Epithelial cell of proximal tubule (primary cell): ENCODE data around the gene BRIX1. TPM values are rescaled to one million over a fixed set of nuclear protein-coding genes. Genes with fewer than 3 reads are reported as not detected.
A peak's percentile ranks its signal among the peaks of the same experiment; 100 is the strongest.

Experiments
- DNase-seq: peaks from one replicate; pipeline ENCODE4 v3.0.0-alpha.2; 2011; ENCODE audit warnings: low read depth
- H3K4me3 ChIP-seq: 2 replicates; pipeline ENCODE4 v1.5.1; 2011; ENCODE audit warnings: low read depth, mild to moderate bottlenecking, low read length
- total RNA-seq: library from RNA; depleted of rRNA; stranded (reverse); fragments of >200 nt; gene quantifications from 2 replicates; pipeline ENCODE4 v1.2.3, GENCODE V29; 2015
- TF ChIP-seq, protein P1 (sequence below): conservative IDR thresholded peaks from 2 replicates; pipeline ENCODE4 v1.5.1; 2012; ENCODE audit warnings: low read depth, mild to moderate bottlenecking, low read length

Gene BRIX1
- total RNA-seq, 1 donor from 2014 or later: 41.5 TPM

DNA sequence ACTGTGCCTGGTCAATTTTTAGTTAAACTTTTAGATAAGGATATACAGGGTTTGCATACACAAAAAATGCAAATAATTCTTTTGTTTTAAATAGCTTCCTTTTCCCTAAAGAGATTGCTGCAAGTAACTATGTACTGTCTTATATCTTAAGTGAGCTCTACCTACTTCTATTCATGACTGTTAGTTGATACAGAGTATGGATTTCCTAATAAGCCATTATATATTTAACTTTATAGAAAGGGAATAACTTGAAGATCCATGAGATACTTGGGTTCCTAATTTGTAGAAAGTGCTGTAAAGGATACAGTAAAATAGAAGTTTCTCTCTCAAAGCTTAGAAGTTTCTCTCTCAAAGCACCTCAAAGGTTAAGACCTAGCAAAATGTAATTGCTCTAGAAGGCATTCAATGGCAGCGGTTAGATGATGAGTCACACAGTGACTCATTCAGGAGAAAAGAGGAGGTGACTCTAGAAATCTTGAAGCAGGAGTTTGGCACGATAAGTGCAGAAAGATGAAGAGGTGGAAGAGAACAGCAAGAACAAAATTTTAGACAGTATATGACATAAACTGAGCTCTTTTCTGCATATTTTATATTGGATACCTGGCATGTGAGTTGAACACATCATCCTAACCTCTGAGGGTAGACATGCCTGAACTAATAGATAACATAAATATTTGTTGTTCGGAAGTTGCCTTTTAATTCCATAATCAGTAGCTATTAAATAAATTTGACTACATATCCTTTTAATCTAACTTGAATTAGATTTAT lies 8.4 kb downstream of the BRIX1 start:
- TF ChIP-seq, protein P1, sequence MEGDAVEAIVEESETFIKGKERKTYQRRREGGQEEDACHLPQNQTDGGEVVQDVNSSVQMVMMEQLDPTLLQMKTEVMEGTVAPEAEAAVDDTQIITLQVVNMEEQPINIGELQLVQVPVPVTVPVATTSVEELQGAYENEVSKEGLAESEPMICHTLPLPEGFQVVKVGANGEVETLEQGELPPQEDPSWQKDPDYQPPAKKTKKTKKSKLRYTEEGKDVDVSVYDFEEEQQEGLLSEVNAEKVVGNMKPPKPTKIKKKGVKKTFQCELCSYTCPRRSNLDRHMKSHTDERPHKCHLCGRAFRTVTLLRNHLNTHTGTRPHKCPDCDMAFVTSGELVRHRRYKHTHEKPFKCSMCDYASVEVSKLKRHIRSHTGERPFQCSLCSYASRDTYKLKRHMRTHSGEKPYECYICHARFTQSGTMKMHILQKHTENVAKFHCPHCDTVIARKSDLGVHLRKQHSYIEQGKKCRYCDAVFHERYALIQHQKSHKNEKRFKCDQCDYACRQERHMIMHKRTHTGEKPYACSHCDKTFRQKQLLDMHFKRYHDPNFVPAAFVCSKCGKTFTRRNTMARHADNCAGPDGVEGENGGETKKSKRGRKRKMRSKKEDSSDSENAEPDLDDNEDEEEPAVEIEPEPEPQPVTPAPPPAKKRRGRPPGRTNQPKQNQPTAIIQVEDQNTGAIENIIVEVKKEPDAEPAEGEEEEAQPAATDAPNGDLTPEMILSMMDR: no peak
- no peak overlapping the region for H3K4me3 ChIP-seq
- peak; percentile 56 for DNase-seq

- TF ChIP-seq, protein P1: no peak
- H3K4me3 ChIP-seq: no peak overlapping the region
- no peak for DNase-seq
Measured at GRCh38 chr5:34924462-34924765, 8.9 kb downstream of the BRIX1 start.

GRCh38 chr5:34926318-34926888 lies 10.9 kb downstream of the BRIX1 start:
- TF ChIP-seq, protein P1: no peak
- no peak for DNase-seq
- H3K4me3 ChIP-seq: no peak overlapping the region

DNA sequence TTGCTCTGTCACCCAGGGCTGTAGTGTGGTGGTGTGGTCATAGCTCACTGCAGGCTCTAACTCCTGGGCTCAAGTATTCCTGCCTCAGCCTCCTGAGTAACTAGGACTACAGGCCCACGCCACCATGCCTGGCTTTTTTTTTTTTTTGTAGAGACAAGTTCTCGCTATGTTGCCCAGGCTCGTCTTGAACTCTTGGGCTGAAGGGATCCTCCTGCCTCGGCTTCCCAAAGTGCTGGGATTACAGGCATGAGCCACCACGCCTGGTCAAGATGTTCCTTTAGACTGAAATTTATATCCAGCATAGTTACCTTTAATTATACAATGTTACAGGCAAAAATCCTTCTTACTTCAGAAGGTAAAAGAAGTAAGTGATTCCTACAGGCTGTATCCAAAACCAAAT lies 12.3 kb downstream of the BRIX1 start:
- no peak overlapping the region for H3K4me3 ChIP-seq
- TF ChIP-seq, protein P1: no peak
- DNase-seq: no peak

- TF ChIP-seq, protein P1: no peak
- no peak for DNase-seq
- H3K4me3 ChIP-seq: no peak overlapping the region
Measured at GRCh38 chr5:34928267-34928666, 12.8 kb downstream of the BRIX1 start.

- peak within 1 kb of the TSS; percentile 90 for H3K4me3 ChIP-seq
- TF ChIP-seq, protein P1: no peak
- peak; percentile 33 for DNase-seq
Measured at GRCh38 chr5:34929134-34929719, 13.7 kb downstream of the BRIX1 start, which contains the start of gene DNAJC21. Gene DNAJC21 (plus strand): TSS chr5:34929559. CDS start chr5:34929820, 261 bp downstream.
